Measurements from ENCODE around the gene DKK3. TPM values are rescaled to one million over a fixed set of nuclear protein-coding genes. Genes with fewer than 3 reads are reported as not detected.
A peak's percentile ranks its signal among the peaks of the same experiment; 100 is the strongest.

The DKK3 gene
- total RNA-seq, 1 donor from 2014 or later = 23.9 TPM

DNA sequence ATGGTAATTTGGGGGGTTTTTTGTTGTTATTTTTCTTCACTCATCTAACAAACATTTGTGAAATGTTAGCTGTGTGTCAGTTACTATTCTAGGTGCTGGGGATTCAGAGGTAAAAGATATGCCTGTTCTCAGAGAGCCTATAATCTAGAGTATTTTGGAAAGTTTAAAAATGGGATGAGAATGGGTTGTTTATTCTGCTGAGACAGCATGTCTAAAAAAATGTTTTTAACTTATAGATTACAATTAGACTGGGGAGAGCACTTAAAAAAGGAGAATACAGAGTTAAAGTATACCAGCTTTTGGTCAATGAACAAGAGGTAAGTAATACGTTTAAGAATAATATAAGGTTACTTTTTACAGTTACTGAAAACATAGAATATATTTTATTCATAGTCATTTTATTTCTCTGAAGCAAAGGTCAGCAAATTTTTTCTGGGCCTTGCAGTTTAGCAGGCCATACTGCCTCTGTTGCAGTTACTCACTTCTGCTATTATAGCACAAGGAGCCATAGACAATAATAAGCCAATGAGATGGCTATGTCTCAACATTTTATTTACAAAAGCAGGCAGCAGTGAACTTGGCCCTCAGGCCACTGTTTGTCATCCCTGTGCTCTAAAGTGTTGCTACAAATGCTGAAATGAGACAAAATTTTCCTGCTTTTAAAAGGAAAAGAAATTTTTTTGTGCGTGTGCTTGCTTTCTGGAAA is 60.0 kb downstream of the DKK3 start:
- Mint-ChIP-seq H3K36me3 (peaks cover 54% of the 10 kb centered on the region), H3K4me3 (no peak overlapping the region), H3K4me1 (peaks cover 9% of the 10 kb centered on the region), H3K27me3 (ENCODE audit: insufficient read depth, low read depth) (no peaks in the 10 kb centered on the region), H3K9me3 (no peaks in the 10 kb centered on the region), H3K27ac (no peak overlapping the region)
- H3K79me2 ChIP-seq (ENCODE audit: low read depth) = no peaks in the 10 kb centered on the region
- H3K9me3 ChIP-seq (ENCODE audit: low read depth) = no peaks in the 10 kb centered on the region
- H2AFZ ChIP-seq (replicated peaks) = no peak overlapping the region
- no peak overlapping the region for H3K27ac ChIP-seq
- H3K4me2 ChIP-seq = no peak overlapping the region
- H3K4me3 ChIP-seq = no peak overlapping the region
- H3K9ac ChIP-seq = no peak overlapping the region
- H3K27me3 ChIP-seq = no peaks in the 10 kb centered on the region
- no peak for TF ChIP-seq EZH2 (IDR thresholded peaks at IDR 0.05)
- TF ChIP-seq, protein P1, sequence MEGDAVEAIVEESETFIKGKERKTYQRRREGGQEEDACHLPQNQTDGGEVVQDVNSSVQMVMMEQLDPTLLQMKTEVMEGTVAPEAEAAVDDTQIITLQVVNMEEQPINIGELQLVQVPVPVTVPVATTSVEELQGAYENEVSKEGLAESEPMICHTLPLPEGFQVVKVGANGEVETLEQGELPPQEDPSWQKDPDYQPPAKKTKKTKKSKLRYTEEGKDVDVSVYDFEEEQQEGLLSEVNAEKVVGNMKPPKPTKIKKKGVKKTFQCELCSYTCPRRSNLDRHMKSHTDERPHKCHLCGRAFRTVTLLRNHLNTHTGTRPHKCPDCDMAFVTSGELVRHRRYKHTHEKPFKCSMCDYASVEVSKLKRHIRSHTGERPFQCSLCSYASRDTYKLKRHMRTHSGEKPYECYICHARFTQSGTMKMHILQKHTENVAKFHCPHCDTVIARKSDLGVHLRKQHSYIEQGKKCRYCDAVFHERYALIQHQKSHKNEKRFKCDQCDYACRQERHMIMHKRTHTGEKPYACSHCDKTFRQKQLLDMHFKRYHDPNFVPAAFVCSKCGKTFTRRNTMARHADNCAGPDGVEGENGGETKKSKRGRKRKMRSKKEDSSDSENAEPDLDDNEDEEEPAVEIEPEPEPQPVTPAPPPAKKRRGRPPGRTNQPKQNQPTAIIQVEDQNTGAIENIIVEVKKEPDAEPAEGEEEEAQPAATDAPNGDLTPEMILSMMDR (IDR thresholded peaks at IDR 0.05) = no peak
- no peak for TF ChIP-seq EZH2phosphoT487 (IDR thresholded peaks at IDR 0.05)
- H3K4me1 ChIP-seq = no peaks in the 10 kb centered on the region
- H4K20me1 ChIP-seq (ENCODE audit: low read depth) = no peaks in the 10 kb centered on the region
- H3F3A ChIP-seq (ENCODE audit: low read depth) = no peaks in the 10 kb centered on the region
- DNase-seq (ENCODE audit: low spot score) = no peak
- peaks cover 20% of the 10 kb centered on the region for H3K36me3 ChIP-seq

DNA sequence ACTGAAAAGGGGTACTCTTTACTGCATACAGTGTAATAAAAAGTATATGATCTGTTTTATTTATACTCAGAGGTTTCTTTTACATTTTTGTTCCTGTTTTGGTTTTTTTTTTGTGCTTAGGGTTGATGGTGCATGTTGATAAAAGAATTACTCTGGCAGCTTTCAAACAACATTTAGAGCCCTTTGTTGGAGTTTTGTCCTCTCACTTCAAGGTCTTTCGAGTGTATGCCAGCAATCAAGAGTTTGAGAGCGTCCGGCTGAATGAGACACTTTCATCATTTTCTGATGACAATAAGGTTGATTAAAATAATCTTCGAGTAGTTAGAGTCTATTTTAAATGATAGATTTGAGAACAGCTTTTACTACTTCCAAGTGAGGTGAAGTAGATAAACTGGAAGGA is 60.6 kb downstream of the DKK3 start:
- H3K4me3 ChIP-seq = no peak overlapping the region
- peak overlapping the region; percentile 13 for H3K27ac ChIP-seq
- no peaks in the 10 kb centered on the region for H3K27me3 Mint-ChIP-seq (ENCODE audit: insufficient read depth, low read depth)
- H3K36me3 ChIP-seq = peaks cover 17% of the 10 kb centered on the region
- H3K27me3 ChIP-seq = no peaks in the 10 kb centered on the region
- H3K4me1 Mint-ChIP-seq = peaks cover 11% of the 10 kb centered on the region
- H3K9me3 Mint-ChIP-seq = no peaks in the 10 kb centered on the region
- TF ChIP-seq EZH2phosphoT487 (IDR thresholded peaks at IDR 0.05) (no peak), EZH2 (IDR thresholded peaks at IDR 0.05) (no peak)
- TF ChIP-seq, protein P1 (IDR thresholded peaks at IDR 0.05) = no peak
- H3K9ac ChIP-seq = no peak overlapping the region
- no peaks in the 10 kb centered on the region for H3K9me3 ChIP-seq (ENCODE audit: low read depth)
- H3F3A ChIP-seq (ENCODE audit: low read depth) = no peaks in the 10 kb centered on the region
- H3K4me2 ChIP-seq = no peak overlapping the region
- H4K20me1 ChIP-seq (ENCODE audit: low read depth) = no peaks in the 10 kb centered on the region
- peaks cover 52% of the 10 kb centered on the region for H3K36me3 Mint-ChIP-seq
- no peak overlapping the region for H2AFZ ChIP-seq (replicated peaks)
- H3K4me3 Mint-ChIP-seq = no peak overlapping the region
- H3K27ac Mint-ChIP-seq = no peak overlapping the region
- no peak for DNase-seq (ENCODE audit: low spot score)
- H3K4me1 ChIP-seq = no peaks in the 10 kb centered on the region
- no peaks in the 10 kb centered on the region for H3K79me2 ChIP-seq (ENCODE audit: low read depth)

DNA sequence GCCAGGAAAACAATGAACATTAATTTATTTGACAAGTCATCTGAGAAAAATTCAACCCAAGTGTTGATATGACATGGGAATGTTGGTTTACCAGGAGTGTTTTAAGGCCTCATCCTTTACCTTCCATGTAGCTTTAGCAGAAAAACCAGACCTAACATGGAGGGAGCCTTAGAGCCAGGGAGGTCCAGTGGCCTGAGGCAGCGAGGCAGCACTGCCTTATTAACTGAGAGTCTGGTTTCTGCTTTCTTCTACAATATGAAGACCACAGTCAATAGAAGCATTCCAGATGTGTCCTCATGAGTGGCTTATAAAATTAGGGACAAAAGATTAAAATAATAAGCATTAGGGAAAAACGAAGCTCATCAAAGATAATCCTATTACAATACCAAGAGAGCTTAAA is 61.5 kb downstream of the DKK3 start:
- Histone ChIP-seq H3K4me1 (no peaks in the 10 kb centered on the region), H3K27ac (peak overlapping the region; percentile 26), H3K4me3 (no peak overlapping the region), H4K20me1 (ENCODE audit: low read depth) (no peaks in the 10 kb centered on the region), H3K9ac (no peak overlapping the region), H2AFZ (replicated peaks) (no peak overlapping the region), H3K4me2 (no peak overlapping the region), H3K27me3 (no peaks in the 10 kb centered on the region), H3K36me3 (peaks cover 17% of the 10 kb centered on the region), H3F3A (ENCODE audit: low read depth) (no peaks in the 10 kb centered on the region), H3K9me3 (ENCODE audit: low read depth) (no peaks in the 10 kb centered on the region), H3K79me2 (ENCODE audit: low read depth) (no peaks in the 10 kb centered on the region)
- DNase-seq (ENCODE audit: low spot score) = no peak
- no peaks in the 10 kb centered on the region for H3K9me3 Mint-ChIP-seq
- peaks cover 50% of the 10 kb centered on the region for H3K36me3 Mint-ChIP-seq
- no peaks in the 10 kb centered on the region for H3K27me3 Mint-ChIP-seq (ENCODE audit: insufficient read depth, low read depth)
- no peak overlapping the region for H3K4me3 Mint-ChIP-seq
- H3K4me1 Mint-ChIP-seq = peaks cover 17% of the 10 kb centered on the region
- no peak overlapping the region for H3K27ac Mint-ChIP-seq
- TF ChIP-seq EZH2phosphoT487 (IDR thresholded peaks at IDR 0.05) = no peak
- no peak for TF ChIP-seq EZH2 (IDR thresholded peaks at IDR 0.05)
- TF ChIP-seq, protein P1 (IDR thresholded peaks at IDR 0.05) = no peak

All from neural progenitor cell (in vitro differentiated cells).